NCI-H1694 treated with DMSO at 0.1 percent for 48 hours (cell line): ENCODE data around the gene CDKAL1.

Source experiments
- DNase-seq: peaks from one replicate; lab custom pipeline; 2025; lab: John Stamatoyannopoulos, UW

Gene CDKAL1

GRCh38 chr6:21110684-21111083, 576.4 kb downstream of the CDKAL1 start:
- no peak for DNase-seq

GRCh38 chr6:21111093-21111725, 577.0 kb downstream of the CDKAL1 start:
- no peak for DNase-seq

- no peak for DNase-seq
These were observed 580.9 kb downstream of the CDKAL1 start for GRCh38 chr6:21115111-21115510.

GRCh38 chr6:21116736-21117135, 582.5 kb downstream of the CDKAL1 start:
- DNase-seq = no peak

GRCh38 chr6:21118216-21118780, 584.0 kb downstream of the CDKAL1 start:
- no peak for DNase-seq

- no peak for DNase-seq
These were observed 587.4 kb downstream of the CDKAL1 start for GRCh38 chr6:21121636-21122136.

GRCh38 chr6:21123507-21124436, 589.5 kb downstream of the CDKAL1 start:
- DNase-seq = no peak

GRCh38 chr6:21128601-21129000, 594.3 kb downstream of the CDKAL1 start:
- DNase-seq = no peak

- DNase-seq = no peak
These were observed 597.1 kb downstream of the CDKAL1 start for GRCh38 chr6:21131406-21131805.

GRCh38 chr6:21132446-21132845, 598.2 kb downstream of the CDKAL1 start:
- DNase-seq = no peak

GRCh38 chr6:21132856-21133838, 598.9 kb downstream of the CDKAL1 start:
- peak; percentile 64 for DNase-seq

- DNase-seq = no peak
These were observed 599.6 kb downstream of the CDKAL1 start for GRCh38 chr6:21133901-21134300.

- DNase-seq = no peak
These were observed 600.1 kb downstream of the CDKAL1 start for GRCh38 chr6:21134356-21134755.

- peak; percentile 27 for DNase-seq
These were observed 601.3 kb downstream of the CDKAL1 start for GRCh38 chr6:21135484-21136013.

- no peak for DNase-seq
These were observed 603.6 kb downstream of the CDKAL1 start for GRCh38 chr6:21137700-21138335.

GRCh38 chr6:21138336-21139069, 604.2 kb downstream of the CDKAL1 start:
- no peak for DNase-seq

- DNase-seq = no peak
These were observed 606.7 kb downstream of the CDKAL1 start for GRCh38 chr6:21140966-21141365.

GRCh38 chr6:21141616-21142303, 607.5 kb downstream of the CDKAL1 start:
- no peak for DNase-seq

- DNase-seq = no peak
These were observed 608.5 kb downstream of the CDKAL1 start for GRCh38 chr6:21142741-21143140.
